Caco-2 (cell line): ENCODE data around the gene EFHD1. TPM values are rescaled to one million over a fixed set of nuclear protein-coding genes. Genes with fewer than 3 reads are reported as not detected.

Source experiments
- BruUV-seq: library from RNA; stranded (reverse); fragments of 400-500 nt; replicated peaks from 2 replicates; lab custom pipeline; 2021; lab: Mats Ljungman, UMichigan
- CTCF ChIA-PET: fragments of 300-600 bp; sonication (Branson Sonifier 250); formaldehyde crosslinking; loops from one replicate; lab custom pipeline; 2022; ENCODE audit warnings: antibody characterized with exemption; lab: Charles Lee
- POLR2A ChIA-PET: fragments of 300-600 bp; sonication (Branson Sonifier 250); formaldehyde crosslinking; loops from one replicate; lab custom pipeline; 2022; ENCODE audit warnings: antibody characterized with exemption; lab: Charles Lee
- DNase-seq, 2 experiments: peaks; one replicate each; pipeline versions ENCODE4 v3.0.0 to v3.0.0-alpha.2; 2020 to 2022
- H3K27me3 ChIP-seq: replicated peaks from 2 replicates; pipeline ENCODE4 v1.6.0; 2011; ENCODE audit warnings: low read length; ENCODE audit not compliant: control insufficient read depth, insufficient read depth
- H3K36me3 ChIP-seq: 2 replicates; pipeline ENCODE4 v1.5.1; 2011; ENCODE audit warnings: low read length; ENCODE audit not compliant: control insufficient read depth, insufficient read depth
- H3K4me1 ChIP-seq: fragments of 250-450 bp; sonication (Bioruptor Pico); 2 replicates; pipeline ENCODE4 v1.5.1; 2020; ENCODE audit warnings: mild to moderate bottlenecking
- H3K4me3 ChIP-seq: 2 replicates; pipeline ENCODE4 v1.5.1; 2011; ENCODE audit warnings: low read depth, mild to moderate bottlenecking, control low read depth, low read length
- H3K9me3 ChIP-seq: fragments of 250-450 bp; sonication (Bioruptor Pico); 2 replicates; pipeline ENCODE4 v1.5.1; 2020; ENCODE audit warnings: mild to moderate bottlenecking, moderate library complexity
- H3K27ac Mint-ChIP-seq: one replicate; pipeline ENCODE4 v1.8.0; 2022; ENCODE audit warnings: mixed read lengths; ENCODE audit not compliant: unreplicated experiment
- H3K27me3 Mint-ChIP-seq: one replicate; pipeline ENCODE4 v1.8.0; 2022; ENCODE audit warnings: mixed read lengths; ENCODE audit not compliant: insufficient read depth, unreplicated experiment
- H3K36me3 Mint-ChIP-seq: one replicate; pipeline ENCODE4 v1.8.0; 2022; ENCODE audit warnings: mild to moderate bottlenecking, mixed read lengths; ENCODE audit not compliant: insufficient read depth, unreplicated experiment
- H3K4me1 Mint-ChIP-seq: one replicate; pipeline ENCODE4 v1.8.0; 2022; ENCODE audit warnings: low read depth, mixed read lengths; ENCODE audit not compliant: unreplicated experiment
- H3K4me3 Mint-ChIP-seq: one replicate; pipeline ENCODE4 v1.8.0; 2022; ENCODE audit warnings: mild to moderate bottlenecking, moderate library complexity, mixed read lengths; ENCODE audit not compliant: unreplicated experiment
- H3K9me3 Mint-ChIP-seq: one replicate; pipeline ENCODE4 v1.8.0; 2022; ENCODE audit warnings: mixed read lengths; ENCODE audit not compliant: unreplicated experiment
- intact Hi-C: fragments of 100-400 bp; cut with micrococcal nuclease; formaldehyde crosslinking; loops from one replicate; pipeline ENCODE4 v1.10.0; 2022; ENCODE audit not compliant: unreplicated experiment
- total RNA-seq: library from RNA; stranded (reverse); gene quantifications from 2 replicates; pipeline ENCODE4 v1.2.3, GENCODE V29; 2022
- TF ChIP-seq, protein P1 (sequence below), 2 experiments: fragments of 200-600 bp in 1 of 2; IDR thresholded peaks; 1 replicate in 1 of 2; 2 replicates in 1 of 2; pipeline versions ENCODE4 v1.5.1 to v1.8.0; 2011 to 2022; ENCODE audit warnings: antibody characterized with exemption in 1 of 2, control low read depth in 1 of 2, inconsistent platforms in 1 of 2, low read depth in 1 of 2, low read length in 1 of 2, mild to moderate bottlenecking in 1 of 2, moderate library complexity in 1 of 2; ENCODE audit not compliant: insufficient read depth in 1 of 2, severe bottlenecking in 1 of 2, unreplicated experiment in 1 of 2

Gene EFHD1
- total RNA-seq, 1 experiment from 2014 or later: 4.2 TPM

DNA sequence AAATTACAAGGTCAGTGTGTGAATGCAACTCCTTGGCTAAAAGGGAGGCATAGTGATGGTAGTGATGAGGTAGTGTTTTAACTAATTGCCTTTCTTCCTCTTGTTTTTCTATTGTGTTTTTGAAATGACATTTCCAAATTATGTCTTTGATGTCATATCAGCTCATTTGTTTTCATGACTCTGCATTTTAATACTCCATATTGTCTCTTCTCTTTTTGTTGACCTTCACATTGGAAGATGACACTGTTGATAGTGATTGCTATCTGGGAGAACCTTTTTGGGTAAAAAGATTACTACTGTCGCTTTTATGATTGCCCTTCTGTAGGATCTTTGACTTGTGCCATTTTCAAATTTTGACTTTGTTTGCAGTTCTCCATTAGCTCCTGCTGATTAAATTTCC is 66.8 kb downstream of the EFHD1 start:
- Mint-ChIP-seq H3K4me1 (peaks cover 20% of the 10 kb centered on the region), H3K9me3 (no peaks in the 10 kb centered on the region), H3K4me3 (no peak overlapping the region), H3K27me3 (no peaks in the 10 kb centered on the region), H3K36me3 (peaks cover 12% of the 10 kb centered on the region), H3K27ac (no peak overlapping the region)
- Histone ChIP-seq H3K4me1 (peaks cover 6% of the 10 kb centered on the region; the same call in 1 of the 2 replicates), H3K36me3 (no peaks in the 10 kb centered on the region), H3K27me3 (no peaks in the 10 kb centered on the region), H3K9me3 (no peaks in the 10 kb centered on the region), H3K4me3 (no peak overlapping the region)
- POLR2A ChIA-PET: no interaction called here
- BruUV-seq: no TSS peak
- TF ChIP-seq, protein P1, sequence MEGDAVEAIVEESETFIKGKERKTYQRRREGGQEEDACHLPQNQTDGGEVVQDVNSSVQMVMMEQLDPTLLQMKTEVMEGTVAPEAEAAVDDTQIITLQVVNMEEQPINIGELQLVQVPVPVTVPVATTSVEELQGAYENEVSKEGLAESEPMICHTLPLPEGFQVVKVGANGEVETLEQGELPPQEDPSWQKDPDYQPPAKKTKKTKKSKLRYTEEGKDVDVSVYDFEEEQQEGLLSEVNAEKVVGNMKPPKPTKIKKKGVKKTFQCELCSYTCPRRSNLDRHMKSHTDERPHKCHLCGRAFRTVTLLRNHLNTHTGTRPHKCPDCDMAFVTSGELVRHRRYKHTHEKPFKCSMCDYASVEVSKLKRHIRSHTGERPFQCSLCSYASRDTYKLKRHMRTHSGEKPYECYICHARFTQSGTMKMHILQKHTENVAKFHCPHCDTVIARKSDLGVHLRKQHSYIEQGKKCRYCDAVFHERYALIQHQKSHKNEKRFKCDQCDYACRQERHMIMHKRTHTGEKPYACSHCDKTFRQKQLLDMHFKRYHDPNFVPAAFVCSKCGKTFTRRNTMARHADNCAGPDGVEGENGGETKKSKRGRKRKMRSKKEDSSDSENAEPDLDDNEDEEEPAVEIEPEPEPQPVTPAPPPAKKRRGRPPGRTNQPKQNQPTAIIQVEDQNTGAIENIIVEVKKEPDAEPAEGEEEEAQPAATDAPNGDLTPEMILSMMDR (IDR thresholded peaks at IDR 0.05; ENCODE audit: insufficient read depth in 1 of 2, low read depth in 1 of 2, low read length in 1 of 2, severe bottlenecking in 1 of 2, unreplicated experiment in 1 of 2): no peak
- intact Hi-C loops: no loop called here
- CTCF ChIA-PET: no interaction called here
- DNase-seq: no peak

DNA sequence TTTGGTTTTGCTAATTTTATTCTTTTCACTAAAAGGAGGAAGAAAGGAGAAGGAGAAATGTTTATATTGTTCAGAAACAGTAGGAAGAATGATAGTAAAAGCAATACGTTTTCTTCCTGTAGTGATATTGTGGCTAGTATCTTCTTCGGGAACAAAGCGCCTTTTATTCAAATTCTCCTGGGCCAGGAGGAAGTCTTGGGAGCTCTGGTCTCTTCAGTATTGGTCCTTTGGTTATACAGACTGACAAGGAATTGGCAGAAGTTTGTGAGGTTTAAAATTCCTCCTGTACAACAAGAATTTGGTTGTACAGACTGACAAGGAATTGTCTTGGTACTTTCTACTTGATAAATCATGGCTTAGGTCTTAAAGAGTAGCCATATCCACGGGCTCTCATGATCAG is 73.7 kb downstream of the EFHD1 start:
- Mint-ChIP-seq H3K9me3 (no peaks in the 10 kb centered on the region), H3K36me3 (peaks cover 28% of the 10 kb centered on the region), H3K27ac (no peak overlapping the region), H3K27me3 (no peaks in the 10 kb centered on the region), H3K4me1 (no peaks in the 10 kb centered on the region), H3K4me3 (no peak overlapping the region)
- Histone ChIP-seq H3K36me3 (no peaks in the 10 kb centered on the region), H3K9me3 (no peaks in the 10 kb centered on the region), H3K4me1 (no peaks in the 10 kb centered on the region), H3K4me3 (no peak overlapping the region), H3K27me3 (no peaks in the 10 kb centered on the region)
- TF ChIP-seq, protein P1 (IDR thresholded peaks at IDR 0.05; ENCODE audit: insufficient read depth in 1 of 2, low read depth in 1 of 2, low read length in 1 of 2, severe bottlenecking in 1 of 2, unreplicated experiment in 1 of 2): no peak
- no TSS peak for BruUV-seq
- CTCF ChIA-PET: no interaction called here
- no peak for DNase-seq
- intact Hi-C loops: no loop called here
- POLR2A ChIA-PET: no interaction called here

DNA sequence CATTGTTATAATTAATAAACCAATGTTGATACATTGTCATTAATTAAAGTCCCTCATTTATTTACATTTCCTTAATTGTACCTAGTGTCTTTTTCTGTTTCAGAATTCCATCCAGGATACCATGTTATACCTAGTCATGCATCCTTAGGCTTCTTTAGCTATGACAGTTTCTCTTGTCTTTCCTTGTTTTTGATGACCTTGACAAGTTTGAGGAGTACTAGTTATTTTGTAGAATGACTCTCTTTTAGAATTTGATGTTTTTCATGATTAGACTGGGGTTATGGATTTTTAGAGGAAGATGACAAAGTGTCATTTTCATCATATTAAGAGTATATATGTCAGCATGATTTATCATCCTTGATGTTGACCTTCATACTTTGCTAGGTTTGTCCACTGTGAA is 80.1 kb downstream of the EFHD1 start:
- H3K4me1 Mint-ChIP-seq: no peaks in the 10 kb centered on the region
- H3K27ac Mint-ChIP-seq: no peak overlapping the region
- H3K27me3 Mint-ChIP-seq: no peaks in the 10 kb centered on the region
- CTCF ChIA-PET: no interaction called here
- H3K36me3 Mint-ChIP-seq: peaks cover 27% of the 10 kb centered on the region
- intact Hi-C loops: no loop called here
- H3K9me3 Mint-ChIP-seq: no peaks in the 10 kb centered on the region
- TF ChIP-seq, protein P1 (IDR thresholded peaks at IDR 0.05; ENCODE audit: insufficient read depth in 1 of 2, low read depth in 1 of 2, low read length in 1 of 2, severe bottlenecking in 1 of 2, unreplicated experiment in 1 of 2): no peak
- no peak for DNase-seq
- Histone ChIP-seq H3K9me3 (no peaks in the 10 kb centered on the region), H3K4me1 (no peaks in the 10 kb centered on the region), H3K27me3 (no peaks in the 10 kb centered on the region), H3K36me3 (no peaks in the 10 kb centered on the region), H3K4me3 (no peak overlapping the region)
- no TSS peak for BruUV-seq
- POLR2A ChIA-PET: no interaction called here
- H3K4me3 Mint-ChIP-seq: no peak overlapping the region
